Measurements from ENCODE around the gene TSPAN11.

DNA sequence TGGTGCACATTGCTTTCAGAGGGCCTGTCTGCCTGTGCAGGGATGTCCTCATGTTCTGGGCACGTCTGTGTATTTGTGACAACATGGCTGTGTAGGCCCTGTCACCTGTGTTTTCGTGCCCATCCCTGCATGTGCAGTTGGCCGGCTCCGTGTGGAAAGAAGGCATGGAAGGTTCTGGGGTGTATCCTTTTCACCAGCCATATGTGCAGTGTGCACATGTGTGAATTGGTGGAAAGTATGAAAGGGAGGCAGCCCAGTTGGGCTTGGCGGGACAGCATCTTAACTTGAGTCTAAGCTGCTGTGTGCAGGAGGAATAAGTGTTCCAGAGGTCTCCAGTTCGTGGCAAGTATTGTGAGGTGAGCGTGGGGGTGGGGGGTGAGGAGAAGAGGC lies 669 bp downstream of the TSPAN11 start:
- TF ChIP-seq POLR2AphosphoS5 (IDR thresholded peaks at IDR 0.05; ENCODE audit: low read depth, low read length) = no peak
- TF ChIP-seq REST (IDR thresholded peaks at IDR 0.05; ENCODE audit: insufficient read depth in 1 of 2, low read depth in 2 of 2, low read length in 2 of 2) = no peak
